GM21381 (cell line): ENCODE data around the gene CLNK.
A peak's percentile ranks its signal among the peaks of the same experiment; 100 is the strongest.
"Not testable (repeated sequence)": the region's sequence is repeated elsewhere in the genome, so short reads cannot be mapped to it uniquely, and the experiment has no call there.

Source experiments
- ATAC-seq: cut with Tn5 transposase; IDR thresholded peaks from one replicate; pipeline ENCODE4 v1.9.1; 2021; ENCODE audit warnings: mild to moderate bottlenecking, moderate library complexity; ENCODE audit not compliant: unreplicated experiment

Gene CLNK

GRCh38 chr4:10614926-10615325 is 69.6 kb downstream of the CLNK start:
- not testable (repeated sequence) for ATAC-seq

DNA sequence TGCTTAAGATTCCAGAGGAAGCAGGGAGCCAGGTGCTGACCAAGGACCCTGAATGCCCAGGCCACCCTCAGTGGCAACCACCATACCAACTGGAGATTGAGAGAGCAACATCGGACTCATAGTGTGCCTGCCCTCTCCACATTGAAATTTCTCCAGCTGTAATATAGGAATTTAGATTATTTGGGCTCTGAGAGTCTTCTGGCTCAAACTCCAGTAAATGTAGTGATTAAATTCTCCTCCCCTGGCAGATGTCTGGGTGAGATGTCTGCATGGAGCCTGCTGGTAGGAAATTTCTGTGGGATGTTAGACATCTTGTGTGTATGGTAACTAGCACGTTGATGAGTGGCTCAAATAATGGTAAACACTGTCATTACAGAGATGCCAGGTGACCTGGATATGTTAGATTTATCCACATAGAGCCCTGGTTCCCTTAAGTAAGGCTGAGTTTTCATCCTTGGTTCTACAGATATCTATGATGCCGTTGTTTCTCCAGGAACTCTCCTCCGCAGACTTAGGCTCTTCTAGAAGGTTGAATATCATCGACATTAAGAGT is 70.6 kb downstream of the CLNK start:
- no peak for ATAC-seq

DNA sequence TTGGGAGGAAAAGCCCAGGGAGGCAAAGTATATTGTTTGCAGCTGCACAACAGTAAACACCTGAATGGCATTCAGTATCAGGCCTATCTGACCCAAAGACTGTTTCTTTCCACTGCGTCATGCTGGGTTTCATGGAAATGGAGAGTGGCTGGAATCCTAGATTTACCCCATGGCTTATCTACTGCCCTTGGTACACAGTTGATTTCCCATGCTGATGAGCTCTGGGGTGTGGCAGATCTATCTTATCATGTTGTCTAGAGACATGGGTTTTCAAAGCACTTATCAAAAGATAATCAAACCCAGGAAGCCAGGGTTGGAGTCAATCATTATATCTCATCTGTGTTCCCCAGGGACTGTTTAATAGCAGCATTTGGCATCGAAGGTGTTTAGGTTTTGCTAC is 72.1 kb downstream of the CLNK start:
- ATAC-seq, result no peak

GRCh38 chr4:10611673-10612072 is 72.9 kb downstream of the CLNK start:
- ATAC-seq, result no peak

DNA sequence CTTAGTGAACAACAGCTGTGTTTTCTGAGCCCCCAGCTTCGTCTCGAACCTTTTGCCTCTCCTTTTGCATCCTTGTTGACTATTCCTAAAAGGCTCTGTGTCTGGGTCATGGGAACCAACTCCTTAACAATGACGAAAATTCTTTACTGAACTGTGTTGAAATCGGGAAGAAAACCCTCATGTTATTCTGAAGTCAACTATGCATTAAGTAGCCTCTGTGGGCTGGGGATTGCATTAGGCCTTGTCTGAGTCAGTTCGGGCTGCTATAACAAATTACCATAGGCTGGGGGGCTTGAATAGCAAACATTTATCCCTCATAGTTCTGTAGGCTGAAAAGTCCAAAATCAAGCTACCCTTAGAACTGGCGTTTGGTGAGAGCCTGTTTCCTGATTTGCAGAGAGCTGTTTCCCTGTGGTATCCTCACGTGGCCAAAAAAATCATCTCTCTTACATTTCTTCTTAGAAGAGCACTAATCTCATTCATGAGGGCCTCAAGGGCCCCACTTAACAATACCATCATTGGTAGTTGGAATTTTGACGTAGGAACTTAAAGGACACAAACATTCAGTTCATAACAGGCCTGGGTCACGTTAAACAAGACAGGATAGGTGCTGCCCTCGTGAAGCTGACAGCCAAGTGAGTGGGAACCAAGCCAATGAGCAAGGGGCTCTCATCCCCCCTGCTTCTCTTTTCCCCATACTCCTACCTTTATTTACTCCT is 75.9 kb downstream of the CLNK start:
- no peak for ATAC-seq

- no peak for ATAC-seq
Measured at GRCh38 chr4:10607206-10607605, 77.4 kb downstream of the CLNK start.

- ATAC-seq, result no peak
Measured at GRCh38 chr4:10606483-10607155, 77.9 kb downstream of the CLNK start.

DNA sequence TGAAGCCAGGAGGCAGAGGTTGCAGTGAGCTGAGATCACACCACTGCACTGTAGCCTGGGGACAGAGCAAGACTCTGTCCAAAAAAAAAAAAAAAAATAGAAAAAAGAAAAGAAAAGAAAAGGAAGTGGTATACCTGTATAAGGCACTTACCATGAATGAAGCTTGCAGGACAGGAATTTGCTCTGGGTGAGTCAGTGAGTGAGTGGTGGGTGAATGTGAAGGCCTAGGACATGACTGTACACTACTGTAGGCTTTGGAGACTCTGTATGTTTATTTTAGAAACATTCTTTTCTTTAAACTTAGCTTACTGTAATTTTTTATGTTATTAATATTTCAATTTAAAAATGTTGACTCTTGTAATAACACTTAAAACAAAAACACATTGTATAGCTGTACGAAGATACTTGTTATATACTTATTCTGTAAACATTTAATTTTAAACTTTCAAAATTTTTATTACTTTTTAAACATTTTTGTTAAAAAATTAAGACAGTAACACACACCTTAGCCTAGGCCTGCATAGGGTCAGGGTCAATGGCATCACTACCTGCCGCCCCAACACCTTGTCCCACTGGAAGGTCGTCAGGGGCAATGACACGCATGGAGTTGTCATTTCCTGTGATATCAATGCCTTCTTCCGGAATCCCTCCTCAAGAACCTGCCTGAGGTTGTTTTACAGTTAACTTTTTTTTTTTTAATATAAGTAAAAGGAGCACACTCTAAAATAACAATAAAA is 78.7 kb downstream of the CLNK start:
- no peak for ATAC-seq

DNA sequence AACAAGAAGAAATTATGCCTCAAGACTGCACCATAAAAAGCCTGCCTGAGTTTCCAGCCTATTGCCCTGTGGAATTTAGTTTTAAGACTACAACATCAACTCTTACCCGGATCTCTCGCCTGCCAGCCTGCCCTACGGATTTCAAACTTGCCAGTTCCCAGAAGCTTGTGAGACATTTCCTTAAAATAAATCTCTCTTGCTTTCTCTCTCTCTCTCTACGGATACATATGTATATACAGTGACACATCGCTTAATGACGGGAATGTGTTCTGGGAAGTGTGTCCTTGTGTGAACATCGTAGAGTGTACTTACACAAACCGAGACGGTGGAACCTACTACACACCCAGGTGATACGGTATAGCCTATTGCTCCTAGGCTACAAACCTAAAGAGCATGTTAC is 79.5 kb downstream of the CLNK start:
- no peak for ATAC-seq

DNA sequence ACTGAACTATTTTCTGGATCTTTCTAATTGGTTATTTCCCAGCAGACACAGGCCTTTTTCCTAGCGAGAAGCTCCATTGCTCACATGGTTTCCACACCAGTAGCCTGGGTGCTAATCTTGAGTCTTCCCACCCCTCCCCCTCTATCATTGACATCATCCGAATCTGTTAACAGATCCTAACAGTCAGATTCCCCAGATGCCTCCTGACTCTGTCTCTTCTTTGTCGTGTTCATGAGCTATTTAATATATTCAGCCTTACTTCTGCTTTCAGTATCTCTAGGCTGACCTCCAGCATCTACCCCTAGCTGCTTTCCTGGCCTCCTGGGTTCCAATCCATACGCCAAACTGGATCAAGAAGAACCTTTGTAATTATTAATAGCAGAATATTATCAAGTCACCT is 85.0 kb downstream of the CLNK start:
- ATAC-seq, result no peak

DNA sequence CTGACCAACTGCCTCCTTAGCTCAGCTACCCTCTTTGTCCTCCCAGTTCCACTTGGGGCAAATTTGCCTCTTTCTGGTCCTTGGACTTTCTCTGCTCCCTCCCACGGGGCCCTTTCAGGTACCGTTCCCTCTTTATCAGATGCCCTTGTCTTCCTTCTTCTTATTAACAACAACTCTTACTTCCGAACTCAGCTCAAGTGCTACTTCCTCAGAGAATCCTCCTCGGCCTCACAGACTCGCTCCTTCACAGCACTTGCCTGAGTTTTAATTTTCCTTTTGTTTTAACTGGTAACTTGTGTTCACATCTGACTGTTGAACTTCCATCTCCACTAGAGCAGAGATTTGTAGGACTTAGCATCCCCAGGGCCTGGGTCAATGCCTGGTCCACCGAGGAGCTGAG is 85.7 kb downstream of the CLNK start:
- no peak for ATAC-seq

DNA sequence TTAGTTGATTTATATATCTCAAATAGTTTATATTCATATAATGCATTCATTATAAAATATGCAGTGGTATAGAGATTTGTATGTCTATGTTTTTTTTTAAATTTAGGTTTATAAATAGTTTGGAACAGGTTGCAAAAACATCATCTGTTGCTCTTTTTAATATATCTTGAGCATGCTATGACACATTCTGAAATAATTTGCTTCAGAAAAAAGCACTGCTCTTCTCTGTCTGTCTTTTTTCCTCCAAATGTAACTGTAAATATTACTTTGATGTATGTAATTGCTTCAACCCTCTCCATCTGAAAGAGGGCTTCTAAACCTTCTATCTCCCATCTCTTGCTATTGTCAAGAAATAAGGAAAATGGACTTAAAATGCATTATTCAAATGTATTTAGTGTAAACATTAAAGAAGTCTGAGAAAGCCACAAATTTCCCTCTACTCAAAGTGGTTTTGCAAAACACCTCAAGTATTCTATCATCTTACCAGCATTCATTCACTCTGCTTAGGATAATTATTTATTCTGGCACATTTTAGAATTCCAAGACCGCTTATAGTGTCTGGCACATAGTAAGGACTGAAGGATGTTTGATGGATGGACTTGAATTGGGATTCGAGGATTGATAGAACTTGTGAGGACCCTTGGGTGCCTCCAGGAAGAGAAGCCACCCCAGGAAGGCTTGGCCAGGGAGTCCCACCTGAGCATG is 87.8 kb downstream of the CLNK start:
- ATAC-seq, result no peak

GRCh38 chr4:10593130-10593529 is 91.4 kb downstream of the CLNK start:
- no peak for ATAC-seq

DNA sequence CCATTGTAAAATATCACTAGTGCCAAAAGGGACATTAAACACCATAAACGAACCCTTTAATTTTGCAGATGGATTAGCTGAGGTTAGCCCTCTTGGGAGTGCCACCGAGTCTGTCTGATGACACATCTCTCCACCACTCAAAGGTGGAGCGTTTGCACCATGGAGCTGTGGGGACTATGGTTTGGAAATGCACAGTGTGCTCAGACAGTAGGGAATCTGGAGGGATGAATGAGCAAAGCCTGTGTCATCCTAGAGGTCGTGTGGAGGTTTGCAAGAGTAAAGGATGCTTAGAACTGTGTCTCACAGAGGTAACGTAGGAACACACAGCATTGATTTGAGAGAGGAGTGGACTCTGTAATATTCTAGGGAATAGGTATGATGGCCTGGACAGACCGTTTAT is 93.7 kb downstream of the CLNK start:
- ATAC-seq, result no peak

DNA sequence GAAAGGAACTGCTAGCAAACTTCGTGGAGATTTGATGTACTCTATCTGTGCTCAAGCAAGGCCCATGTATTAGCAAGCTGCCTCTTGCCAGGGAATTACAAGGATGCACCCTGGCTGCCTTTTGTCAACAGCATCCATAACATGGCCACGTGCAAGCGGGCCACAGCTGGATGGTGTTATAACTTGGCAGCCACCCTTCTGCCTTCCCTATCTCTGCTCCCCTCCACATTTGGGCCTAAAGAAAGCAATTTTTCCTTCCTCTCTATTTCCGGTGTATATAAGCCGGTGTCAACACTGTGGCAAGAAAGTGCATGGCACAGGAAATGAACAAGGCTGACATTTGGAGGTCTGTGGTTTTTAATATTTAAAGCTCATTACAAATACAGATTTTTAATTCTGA is 94.8 kb downstream of the CLNK start:
- ATAC-seq, result no peak

DNA sequence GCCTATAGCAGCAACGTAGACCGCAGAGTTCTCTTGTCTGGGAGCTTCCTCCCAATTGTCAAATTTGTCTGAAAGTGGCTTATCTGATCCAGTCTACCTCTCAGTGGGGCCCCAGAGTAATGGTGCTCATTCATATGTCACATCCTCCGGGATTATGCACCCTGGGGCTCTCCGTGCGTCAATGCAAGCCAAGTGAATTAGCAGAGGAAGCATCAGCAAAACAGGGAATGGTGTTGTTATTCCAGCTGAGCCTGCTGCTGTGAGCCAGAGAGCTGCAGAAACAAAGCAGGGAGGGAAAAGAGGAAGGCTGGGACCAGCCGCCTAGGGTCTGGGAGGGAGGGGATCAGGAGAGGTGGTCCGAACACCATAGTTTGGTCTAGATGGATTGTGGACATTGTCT is 95.2 kb downstream of the CLNK start:
- ATAC-seq, result no peak

DNA sequence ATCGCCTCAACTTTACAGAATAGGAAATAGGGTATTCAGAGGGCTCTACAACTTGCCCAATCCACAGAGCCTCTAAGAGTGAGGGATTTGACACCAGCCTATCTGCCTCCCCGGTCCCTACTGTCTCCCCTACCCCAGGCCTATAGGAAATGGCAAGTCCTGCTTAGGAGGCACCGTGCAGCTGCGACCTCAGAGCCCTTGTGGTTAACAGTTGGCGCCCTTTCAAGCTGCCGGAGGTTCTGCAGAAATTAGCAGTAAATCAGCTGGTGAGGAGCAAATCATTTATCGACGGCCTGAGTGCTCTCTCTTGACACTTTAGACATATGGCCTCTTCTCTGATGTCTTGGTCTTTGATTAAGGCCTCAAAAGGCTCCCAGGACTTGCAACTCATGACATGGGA is 96.9 kb downstream of the CLNK start:
- no peak for ATAC-seq

DNA sequence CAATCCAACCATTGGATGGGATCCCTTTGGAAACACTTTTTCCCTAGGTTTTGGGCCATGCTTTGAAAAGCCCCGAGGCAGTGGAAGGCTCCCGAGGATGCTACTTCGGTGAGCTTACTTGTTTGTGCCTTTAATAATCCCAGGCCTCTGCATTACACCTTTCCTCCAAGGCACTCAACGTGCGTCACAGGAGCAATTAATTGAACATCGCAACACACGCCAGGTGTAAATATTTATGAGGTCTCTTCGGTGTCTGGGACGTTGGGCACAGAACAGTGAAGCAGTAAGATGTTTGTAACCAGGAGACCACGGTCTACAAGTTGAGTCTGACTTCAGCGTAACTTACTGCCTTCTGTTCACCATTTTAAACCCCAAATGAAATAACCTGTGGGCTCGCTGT is 97.3 kb downstream of the CLNK start:
- no peak for ATAC-seq

DNA sequence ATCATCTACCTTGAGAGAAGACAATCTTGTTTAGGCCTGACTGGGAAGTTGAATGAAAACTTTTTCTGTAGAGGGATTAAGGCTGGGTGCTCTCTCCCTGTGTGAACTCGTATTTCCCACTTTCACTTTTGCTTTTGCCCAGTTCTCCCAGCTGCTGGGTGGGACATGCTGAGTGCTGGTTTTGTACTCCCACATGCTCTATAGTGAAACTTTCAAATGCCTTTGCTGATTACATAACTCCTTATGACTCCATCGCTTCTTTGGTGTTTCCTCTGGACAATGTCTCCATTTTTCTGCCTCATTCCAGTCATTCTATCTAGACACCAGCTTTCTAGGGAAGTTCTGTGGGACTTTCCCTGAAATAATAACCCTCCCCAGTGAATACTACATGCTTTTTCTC is 100.5 kb downstream of the CLNK start:
- ATAC-seq, result peak; percentile 69

DNA sequence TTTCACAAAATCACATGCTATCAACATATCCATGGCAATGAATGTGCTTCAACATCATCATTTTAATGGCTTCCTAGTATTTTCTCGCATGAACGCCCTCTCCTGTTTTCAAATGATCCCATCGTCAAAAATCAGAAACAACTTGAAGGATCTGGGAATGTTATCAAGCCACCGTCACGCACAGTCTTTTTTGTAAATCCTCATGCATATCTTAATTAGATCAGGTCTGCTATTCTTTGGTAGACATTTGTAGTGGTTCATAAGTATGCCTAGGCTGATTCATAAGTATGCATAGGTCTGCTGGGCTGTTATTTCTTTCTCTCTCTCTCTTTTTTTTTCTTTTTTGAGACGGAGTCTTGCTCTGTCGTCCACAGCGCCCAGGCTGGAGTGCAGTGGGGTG is 101.6 kb downstream of the CLNK start:
- ATAC-seq, result no peak

DNA sequence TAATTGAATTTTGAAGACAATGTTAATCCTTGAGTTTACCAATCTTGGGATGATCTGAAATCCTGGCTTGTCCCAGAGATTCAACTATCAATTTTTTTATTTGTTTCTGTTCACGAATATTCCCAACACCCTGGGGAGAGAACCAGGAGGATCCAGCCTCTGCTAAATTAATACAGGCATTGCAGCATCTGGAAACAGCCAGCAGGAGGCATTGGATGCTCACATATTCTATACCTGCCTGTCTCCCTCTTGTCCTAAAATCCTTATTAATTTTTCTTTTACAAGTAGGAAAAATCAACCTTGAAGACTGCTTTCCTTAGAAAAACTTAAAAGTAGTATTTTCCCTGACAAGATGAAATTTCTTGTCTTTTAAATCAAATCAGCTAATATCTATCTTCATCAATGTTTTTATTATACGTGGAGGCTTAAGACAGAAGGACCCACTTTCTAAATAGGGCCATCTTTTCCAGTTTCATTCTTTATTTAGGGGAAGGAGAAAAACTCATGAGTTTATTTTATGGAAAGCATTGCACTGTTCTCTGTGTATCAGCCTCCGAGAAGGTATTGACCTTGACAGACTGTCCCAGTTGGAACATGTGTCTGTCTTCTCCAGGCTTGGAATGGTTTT is 102.4 kb downstream of the CLNK start:
- no peak for ATAC-seq
